ENCODE results near the gene CCK. TPM values are rescaled to one million over a fixed set of nuclear protein-coding genes. Genes with fewer than 3 reads are reported as not detected.

The CCK gene
- total RNA-seq, 4 donors from 2014 or later: not detected

- TF ChIP-seq, protein P1, sequence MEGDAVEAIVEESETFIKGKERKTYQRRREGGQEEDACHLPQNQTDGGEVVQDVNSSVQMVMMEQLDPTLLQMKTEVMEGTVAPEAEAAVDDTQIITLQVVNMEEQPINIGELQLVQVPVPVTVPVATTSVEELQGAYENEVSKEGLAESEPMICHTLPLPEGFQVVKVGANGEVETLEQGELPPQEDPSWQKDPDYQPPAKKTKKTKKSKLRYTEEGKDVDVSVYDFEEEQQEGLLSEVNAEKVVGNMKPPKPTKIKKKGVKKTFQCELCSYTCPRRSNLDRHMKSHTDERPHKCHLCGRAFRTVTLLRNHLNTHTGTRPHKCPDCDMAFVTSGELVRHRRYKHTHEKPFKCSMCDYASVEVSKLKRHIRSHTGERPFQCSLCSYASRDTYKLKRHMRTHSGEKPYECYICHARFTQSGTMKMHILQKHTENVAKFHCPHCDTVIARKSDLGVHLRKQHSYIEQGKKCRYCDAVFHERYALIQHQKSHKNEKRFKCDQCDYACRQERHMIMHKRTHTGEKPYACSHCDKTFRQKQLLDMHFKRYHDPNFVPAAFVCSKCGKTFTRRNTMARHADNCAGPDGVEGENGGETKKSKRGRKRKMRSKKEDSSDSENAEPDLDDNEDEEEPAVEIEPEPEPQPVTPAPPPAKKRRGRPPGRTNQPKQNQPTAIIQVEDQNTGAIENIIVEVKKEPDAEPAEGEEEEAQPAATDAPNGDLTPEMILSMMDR (IDR thresholded peaks at IDR 0.05; ENCODE audit: low read depth): no peak
These were observed 1.9 kb upstream of the CCK start for GRCh38 chr3:42267878-42268277.

DNA sequence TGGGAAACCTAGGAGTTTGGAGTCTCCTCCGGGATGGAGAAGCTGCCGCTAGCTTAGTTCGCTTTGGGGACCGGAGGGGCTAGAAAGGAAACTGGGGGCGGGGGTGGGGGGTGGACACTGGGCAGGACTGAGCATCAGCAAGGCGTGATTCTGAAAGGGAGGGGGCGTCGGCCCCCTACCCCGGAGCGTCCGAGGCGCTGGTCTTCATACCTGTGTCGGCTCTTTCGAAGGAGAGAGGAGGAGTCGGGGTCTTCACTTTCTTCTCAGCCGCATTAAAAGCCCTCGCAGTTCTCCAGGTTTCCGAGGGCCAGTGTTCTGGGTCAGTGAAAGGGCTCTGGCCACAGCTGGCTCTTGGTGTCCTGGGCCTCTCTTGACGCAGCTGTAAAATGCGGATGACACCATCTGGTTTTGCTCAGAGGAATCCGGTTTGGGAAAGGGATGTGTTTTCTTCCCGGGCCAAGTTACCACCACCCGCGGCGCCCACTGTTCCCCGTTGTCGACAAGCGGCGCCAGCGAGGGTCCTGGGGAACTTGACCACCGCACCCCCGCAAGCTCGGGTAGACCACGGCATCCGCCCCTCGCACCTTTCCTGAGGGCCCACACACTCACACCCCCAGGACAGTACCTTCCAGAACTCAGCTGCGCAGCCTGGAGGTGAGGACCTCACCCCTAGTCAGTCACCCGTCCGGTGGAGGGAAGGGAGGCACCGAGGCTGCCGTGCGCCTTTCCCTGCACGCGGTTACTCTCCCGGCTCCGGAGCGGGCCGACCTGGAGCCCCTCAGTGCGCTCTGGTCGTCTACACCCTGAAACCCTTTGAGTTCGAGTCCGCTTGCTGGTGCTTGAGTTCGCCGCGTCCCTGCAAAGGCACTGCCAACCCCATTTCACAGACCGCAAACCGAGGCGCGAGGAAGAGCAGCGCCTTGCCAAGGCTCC is 660 bp downstream of the CCK start:
- TF ChIP-seq, protein P1 (IDR thresholded peaks at IDR 0.05; ENCODE audit: low read depth): no peak

DNA sequence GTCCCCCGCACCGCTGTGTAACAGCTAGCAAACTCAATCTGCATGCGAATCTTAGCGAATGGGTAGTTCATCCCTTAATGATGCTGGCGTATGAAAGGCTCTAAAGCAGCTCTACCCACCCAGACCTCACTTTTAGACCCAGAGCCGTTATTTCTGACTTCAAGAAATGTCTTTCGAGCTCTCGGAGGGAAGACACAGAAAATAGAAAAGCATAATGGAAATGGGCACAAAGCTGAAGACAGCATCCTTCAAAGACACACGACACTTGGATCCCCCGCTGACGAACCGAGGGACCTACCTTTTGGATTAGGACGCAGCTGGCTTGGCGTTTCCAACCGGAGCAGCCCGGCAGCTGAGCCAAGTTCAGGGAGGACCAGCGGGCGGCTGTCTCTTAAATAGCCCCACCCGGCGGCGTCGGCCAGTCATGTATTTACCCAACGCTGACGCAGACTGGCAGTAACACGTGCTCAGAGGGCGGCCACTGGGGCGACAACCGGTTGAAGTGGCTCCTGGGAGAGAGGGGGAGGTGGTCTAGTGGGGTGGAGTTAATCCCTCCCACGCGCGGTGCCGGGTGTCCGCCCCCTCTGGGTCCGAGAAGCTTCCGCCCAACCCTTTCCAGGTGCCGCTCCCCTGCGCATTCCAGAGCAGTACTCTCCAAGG is 1.5 kb downstream of the CCK start:
- TF ChIP-seq, protein P1 (IDR thresholded peaks at IDR 0.05; ENCODE audit: low read depth): no peak

GRCh38 chr3:42263354-42264346 is 2.3 kb downstream of the CCK start:
- TF ChIP-seq, protein P1 (IDR thresholded peaks at IDR 0.05; ENCODE audit: low read depth): no peak

GRCh38 chr3:42262525-42262924 is 3.5 kb downstream of the CCK start:
- TF ChIP-seq, protein P1 (IDR thresholded peaks at IDR 0.05; ENCODE audit: low read depth): no peak

GRCh38 chr3:42257007-42257406 is 9.0 kb downstream of the CCK start:
- TF ChIP-seq, protein P1 (IDR thresholded peaks at IDR 0.05; ENCODE audit: low read depth): no peak

Data from subcutaneous adipose tissue (tissue), 4 donors.